ENCODE data around the gene TMEM114.

TMEM114 gene

DNA sequence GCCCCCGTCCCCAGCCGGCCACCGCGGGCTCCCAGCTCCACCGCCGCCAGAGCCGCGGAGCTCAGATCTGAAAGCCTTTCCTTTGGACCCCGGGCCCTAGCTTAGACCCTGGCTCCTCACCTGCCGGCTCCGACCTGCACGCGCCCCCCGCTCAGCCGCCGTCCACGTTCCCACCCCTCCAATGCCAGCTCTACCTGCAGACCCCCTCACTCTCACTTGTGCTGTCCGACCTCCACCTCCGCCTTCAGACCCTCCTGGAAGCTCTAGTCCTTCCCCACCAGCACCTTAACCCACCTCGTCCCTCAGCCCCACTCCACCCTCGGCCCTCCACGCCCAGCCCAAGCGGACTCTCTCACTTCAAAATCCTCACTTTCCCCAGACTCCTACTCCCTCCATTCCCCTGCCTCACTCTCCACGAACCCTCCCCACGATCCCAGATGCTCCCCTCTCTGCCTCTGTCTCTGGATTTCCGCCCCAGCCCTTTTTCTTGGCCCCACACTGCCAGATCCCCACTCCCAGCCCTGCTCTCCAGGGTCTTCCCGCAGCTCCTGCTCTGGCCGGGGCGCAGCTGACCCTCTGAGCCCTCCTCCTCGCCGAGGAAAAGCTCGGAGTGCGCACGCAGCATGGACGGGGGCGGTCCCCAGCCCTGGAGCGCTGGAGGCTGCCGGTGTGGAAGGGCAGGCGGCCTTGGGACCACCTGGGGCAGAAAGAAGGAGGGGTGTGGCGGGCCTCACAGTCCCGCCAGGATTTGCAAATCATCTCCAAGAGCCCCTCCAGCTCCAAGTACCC lies at the start of gene TMEM114:
Gene TMEM114 (minus strand): TSS at position 612 of the 789 bp plus-strand sequence. CDS start 673 bp downstream, outside the sequence.
- no peak for DNase-seq (ENCODE audit: low read depth)

DNA sequence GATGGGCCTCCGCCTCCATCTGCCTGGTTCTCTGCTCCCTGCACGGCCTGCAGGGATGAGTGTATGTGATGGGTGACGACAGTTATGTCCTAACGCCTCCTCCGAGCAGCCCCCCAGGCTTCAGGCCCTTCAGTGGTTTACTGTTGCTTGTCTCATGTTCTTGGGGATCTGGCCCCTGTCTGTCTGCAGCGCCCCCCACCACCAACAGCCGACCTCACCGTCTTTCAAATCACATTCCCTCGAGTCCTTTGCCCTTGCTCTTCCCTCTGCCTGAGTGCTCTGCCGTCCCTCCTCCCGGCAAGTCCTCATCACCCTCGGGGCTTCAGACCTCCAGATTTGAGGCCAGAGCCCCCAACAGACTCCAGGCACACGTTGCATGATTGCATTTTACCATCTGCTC lies 49.4 kb upstream of the TMEM114 start:
- no peak for DNase-seq (ENCODE audit: low read depth)

DNA sequence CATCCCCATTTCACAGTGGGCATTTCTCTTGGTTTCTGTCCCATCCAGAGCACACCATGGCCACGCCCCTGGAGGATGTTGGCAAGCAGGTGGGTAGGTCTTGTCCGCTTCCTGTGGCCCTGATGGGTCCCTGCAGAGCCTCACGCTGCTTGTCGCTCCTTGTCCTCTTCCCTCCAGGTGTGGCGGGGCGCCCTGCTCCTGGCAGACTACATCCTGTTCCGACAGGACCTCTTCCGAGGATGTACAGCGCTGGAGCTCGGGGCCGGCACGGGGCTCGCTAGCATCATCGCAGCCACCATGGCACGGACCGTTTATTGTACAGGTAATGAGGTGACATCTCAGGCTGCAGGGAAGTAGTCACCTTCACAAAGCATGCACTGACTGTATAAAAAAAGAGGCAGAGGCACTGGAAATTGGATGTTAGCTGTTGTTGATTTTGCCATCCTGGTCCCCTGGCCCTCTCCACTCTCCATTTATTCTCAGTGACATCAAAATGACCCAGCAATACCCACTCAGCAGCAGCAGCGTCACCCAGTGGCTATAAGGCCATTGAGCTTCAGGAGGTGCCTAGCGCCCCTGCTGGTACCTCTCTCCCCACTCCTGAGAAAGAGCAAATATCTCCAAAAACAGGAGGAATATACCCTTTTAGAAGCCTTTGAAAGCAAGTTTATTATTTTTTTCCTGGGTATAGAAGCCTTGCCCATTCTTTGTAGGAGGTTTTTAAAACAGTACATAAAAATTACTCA lies 44.9 kb upstream of the TMEM114 start:
- DNase-seq (ENCODE audit: low read depth), result no peak

DNA sequence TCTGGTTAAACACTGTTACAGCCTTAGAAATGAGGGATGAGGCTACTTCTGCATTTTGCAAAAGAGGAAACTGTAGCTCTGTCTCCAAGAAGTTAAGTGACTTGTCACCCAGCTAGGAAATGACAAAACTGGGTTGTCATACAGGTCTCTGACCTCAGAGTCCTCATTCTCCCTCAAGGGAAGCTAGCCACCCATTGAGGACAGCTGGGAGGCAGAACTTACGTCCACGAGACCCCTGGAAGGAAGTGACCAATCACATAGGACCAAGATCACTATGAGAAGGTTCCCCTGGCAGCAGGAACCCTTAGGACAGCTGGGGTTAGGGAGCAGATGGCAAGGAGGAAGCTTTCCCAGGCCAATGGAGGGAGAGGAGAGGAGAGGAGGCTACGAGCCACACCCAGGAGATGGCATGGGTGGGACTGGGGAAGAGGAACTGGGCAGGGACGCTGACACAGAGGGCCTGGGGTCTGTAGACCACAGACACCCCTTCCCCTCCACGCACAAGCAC lies 42.4 kb upstream of the TMEM114 start:
- no peak for DNase-seq (ENCODE audit: low read depth)

DNA sequence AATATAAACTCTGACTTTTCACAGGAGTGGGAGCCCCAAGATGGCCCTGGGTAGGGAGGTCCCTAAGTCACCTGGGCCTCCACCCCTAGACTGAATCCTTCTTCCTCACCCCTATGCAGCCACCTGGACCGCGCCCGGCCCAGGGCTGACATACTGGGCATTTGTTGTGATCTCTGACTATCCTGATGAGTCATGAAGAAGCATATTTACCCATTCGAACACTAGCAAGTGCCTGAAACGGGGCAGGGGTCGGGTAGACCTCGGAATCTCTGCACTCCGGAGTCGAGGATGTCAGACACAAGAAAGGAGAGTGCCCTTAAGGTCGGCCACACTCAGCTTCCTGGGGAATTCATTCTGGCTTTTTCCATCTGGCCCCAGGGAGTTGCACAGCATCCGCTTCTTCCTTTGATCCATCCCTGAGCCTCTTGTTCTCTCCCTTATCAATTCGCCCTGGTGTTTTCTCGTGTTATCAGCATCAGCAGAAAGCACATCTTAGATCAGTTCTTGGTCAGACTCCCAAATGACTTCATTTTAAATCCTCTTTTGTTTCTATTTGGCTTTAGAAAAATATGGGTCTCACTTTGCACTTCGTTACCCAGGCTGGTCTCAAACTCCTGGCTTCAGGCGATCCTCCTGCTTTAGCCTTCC lies 41.6 kb upstream of the TMEM114 start:
- no peak for DNase-seq (ENCODE audit: low read depth)

DNA sequence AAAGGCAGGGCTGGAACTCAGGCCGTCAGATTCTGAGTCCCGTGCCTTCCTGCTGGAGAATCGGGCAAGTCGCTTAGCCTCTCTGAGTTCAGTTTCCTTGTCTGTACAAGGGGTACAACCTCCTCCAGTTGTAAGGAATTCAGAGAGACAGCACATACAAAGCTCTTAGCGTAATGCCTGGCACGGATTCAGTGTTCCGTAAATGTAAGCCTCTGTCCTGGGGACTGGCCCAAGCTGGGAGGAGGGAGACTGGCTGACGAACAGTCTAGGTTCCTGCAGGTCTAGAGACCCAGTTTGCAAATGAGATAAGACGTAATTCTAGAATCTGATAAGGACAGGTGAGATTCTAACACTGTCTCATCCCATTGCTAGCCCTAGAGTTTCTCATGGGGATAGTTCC lies 41.1 kb upstream of the TMEM114 start:
- DNase-seq (ENCODE audit: low read depth), result no peak

DNA sequence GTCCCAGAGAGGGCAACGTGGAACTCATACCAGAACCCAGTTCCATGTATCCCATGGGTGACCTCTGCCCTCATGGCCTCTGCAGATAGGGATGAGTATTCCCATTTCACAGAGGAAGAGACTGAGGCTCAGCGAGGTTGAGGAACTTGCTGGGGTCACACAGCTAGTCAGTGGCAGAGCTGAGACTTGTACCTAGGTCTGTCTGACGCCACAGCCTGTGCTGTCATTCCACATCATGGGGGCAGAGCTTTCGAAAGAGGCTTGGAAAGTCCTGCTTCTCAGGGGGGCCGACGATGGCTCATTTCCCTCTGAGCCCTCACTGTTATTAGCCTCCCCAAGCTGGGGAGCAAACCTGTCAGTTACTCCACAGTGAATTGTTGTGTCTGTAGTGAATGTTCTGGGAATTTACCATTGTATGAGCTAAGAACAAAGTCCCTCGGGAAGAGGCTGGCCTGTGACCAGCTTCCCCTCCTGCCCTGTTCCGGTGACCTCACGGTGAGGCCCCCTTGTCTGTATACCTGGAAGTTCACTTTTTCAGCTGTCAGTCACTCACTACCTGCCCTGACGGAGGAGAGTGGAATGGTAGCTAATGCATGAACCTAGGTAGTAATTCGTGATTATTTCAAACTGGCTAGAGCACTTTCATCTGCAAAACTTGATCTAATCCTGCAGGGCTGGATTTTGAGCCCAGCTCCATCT lies 40.1 kb upstream of the TMEM114 start:
- no peak for DNase-seq (ENCODE audit: low read depth)

DNA sequence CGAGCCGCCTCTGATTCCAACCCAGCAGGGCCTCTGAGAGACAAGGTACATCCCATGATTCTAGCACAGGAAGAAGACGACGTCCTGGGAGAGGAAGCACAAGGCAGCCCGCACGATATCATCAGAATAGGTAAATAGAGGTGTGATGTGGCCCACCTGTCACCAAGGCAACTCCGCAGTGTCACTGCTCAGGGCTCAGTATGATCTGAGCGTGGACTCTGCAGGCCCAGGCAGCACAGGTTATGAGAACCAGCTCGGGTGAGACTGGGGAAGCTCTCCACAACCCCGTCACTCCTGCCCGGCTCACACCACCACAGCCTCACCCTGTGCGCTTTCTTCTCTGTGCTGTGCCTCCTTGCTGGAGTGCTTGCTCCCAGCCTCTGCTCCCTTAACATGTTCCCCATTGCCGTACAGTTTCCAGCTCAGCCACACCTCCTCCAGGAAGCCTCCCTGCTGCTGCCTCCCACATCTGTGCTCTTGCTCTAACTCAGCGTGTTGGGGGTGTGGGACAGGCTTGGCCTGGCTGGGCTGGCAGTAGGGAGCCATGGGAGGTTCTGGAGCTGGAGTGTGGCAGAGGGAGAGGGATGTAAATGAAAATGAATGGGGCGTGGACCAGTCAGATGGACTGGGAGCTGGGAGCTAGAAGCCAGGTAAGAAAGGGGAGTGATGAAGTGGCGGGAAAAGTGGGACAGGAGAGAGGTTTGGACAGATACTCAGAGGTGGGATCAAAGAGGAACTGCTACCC lies 38.8 kb upstream of the TMEM114 start:
- no peak for DNase-seq (ENCODE audit: low read depth)

DNA sequence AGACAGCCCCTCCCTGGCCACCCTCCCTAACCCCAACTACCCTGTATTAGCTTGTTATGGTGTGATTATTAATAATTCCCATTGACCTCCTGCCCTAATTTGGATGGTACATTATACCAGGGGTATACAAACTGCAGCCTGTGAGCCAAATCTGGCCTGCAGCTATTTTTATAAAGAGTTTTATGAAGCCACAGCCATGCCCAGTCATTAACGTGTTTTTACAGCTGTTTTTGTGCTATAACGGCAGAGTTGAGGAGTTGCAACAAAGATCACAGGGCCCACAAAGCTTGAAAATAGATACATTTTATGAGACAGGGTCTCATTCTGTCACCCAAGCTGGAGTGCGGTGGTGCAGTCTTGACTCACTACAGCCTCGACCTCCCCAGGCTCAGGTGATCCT lies 37.1 kb upstream of the TMEM114 start:
- no peak for DNase-seq (ENCODE audit: low read depth)

DNA sequence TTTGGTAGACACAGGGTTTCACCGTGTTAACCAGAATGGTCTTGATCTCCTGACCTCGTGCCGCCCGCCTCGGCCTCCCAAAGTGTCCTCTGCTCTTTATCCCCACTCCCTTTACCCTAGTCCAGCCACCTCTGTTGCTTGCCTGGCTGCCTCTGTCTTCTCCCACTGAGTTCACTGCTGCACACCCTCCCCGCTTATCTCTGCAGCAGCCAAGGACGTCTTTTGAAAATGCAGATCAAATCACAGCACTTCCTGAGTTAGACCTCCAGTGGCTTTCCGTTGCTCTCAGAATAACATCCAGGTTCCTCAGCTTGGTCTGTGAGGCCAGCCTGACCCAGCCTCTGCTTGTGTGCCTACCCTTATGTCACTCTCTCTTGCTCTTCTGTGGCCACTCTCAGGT lies 36.6 kb upstream of the TMEM114 start:
- no peak for DNase-seq (ENCODE audit: low read depth)

DNA sequence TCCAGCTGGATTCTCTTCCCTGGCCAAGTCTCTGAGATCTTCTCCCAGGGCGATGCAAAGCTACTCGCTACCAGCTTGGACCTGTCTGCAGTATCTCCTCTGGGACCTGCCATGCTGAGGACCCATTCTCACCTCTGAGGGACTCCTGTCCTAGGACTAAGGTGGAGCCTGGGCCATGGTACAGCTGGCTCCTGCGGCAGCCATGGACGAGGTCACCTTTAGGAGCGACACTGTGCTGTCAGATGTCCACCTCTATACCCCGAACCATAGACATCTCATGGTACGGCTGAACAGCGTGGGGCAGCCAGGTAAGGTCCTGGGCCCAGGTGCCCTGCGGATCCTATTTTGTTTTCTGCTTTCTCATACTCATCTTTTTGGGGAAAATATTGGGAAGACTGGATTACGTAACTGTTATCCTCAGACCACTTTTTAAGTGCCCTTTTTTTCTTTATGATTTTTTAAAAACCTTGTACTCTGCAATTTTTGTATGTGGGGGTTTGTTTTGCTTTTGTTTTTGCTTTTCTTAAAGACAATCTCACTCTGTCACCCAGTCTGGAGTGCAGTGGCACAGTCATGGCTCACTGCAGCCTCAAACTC lies 35.3 kb upstream of the TMEM114 start:
- no peak for DNase-seq (ENCODE audit: low read depth)

DNA sequence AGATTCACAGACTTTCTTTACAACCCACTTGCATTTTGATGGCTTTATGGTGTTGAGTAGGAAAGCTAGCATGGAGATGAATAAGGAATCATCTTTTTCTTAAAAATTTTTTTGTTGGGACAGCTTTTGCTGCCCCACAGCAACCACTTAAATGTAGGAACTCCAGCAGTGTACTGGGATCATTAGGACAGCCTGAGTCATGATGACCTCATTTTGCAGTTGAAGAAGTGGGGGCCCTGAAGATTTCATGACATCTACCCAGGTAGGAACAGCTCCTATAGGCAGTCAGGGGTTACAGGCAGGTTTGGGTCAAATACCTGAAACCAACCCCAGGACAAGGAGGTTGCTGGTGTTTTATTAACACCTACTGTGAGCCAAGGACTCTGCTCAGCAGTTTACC lies 33.3 kb upstream of the TMEM114 start:
- DNase-seq (ENCODE audit: low read depth), result no peak

DNA sequence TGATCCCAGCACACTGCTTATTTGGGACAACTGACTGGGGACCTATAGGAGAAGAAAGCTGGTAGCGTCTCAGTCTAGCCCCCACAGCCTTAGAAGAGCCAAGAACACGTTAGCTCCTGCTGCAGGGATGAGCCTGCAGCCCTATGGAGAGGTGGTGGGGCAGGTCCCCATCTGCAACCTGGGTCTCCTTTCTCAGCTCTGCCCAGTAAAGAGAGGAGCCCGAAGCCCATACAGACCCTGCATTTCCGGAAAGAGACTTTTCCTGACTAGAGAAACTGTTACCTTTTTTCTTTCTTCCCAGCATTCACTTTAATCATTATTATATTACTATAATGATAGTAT lies 32.0 kb upstream of the TMEM114 start:
- no peak for DNase-seq (ENCODE audit: low read depth)

DNA sequence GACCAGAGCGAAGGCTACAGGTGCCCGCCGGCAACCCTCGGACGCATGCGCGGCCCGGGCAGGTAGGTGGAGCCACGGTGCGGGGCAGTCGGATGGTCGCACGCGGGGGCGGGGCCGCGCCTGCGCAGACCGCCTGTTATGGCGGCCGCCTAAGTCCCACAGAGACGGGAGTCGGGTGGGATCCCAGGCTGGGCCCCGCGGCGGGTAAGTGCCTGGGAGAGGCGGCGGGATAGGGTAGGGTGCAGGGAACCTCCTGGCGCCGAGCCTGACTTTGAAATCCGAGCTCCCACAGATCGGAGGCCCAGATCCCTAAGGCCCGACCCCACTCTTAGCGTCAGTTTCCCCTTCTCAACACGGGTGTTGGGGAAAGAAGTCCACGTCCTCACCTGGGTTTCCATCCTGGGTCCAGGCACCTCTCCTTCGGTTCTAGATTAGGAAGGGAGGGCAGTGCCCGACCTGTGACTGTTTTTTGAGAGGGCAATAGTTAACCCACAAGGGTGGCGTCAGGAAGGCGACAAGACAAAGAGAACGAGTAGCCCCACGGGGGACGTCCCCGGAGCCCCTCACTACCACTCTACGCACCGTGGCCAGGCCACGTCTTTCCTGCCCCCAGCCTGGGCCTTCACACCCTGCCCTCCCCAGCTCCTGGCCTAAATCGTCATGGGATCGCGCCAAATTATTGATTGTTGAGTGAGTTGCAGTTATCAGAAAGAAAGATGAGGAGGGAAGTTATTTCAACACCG lies 31.4 kb upstream of the TMEM114 start, which contains the start of gene METTL22:
Gene METTL22 (plus strand): TSS at position 127 of the 743 bp plus-strand sequence. CDS start 3,968 bp downstream, outside the sequence.
- DNase-seq (ENCODE audit: low read depth), result peak; percentile 62

DNA sequence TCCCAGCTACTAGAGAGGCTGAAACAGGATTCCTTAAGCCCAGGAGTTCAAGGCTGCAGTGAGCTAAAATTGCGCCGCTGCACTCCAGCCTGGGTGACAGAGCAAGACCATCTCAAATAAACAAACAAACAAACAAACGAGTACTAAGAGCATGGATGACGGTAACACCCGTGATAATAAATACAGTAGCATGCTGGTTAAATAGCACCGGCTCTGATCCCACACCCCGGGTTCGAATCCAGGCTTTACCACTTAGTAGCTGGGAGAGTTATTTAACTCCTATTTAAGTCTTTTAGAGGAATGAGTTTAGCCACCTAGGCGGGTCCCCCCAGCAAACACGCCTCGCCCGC lies 30.9 kb upstream of the TMEM114 start:
- no peak for DNase-seq (ENCODE audit: low read depth)

DNA sequence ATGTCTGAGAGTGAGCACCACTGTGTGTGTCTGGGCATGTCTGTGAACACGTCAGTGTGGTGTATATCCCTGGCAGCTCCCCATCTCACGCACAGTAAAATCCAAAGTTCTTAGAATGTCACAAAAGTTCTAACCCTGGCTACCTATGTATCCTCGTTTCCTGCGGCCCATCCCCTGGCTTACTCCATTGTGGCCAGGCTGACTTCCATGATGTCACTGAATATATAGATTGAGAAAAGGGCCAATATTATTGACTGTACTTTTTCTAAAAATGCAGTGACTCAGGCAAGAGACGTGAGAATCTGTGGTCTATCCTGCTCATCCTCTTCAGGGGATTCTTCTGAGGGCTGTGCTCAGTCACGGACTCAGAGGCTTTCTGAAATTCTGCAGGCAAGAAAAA lies 30.2 kb upstream of the TMEM114 start:
- DNase-seq (ENCODE audit: low read depth), result no peak

DNA sequence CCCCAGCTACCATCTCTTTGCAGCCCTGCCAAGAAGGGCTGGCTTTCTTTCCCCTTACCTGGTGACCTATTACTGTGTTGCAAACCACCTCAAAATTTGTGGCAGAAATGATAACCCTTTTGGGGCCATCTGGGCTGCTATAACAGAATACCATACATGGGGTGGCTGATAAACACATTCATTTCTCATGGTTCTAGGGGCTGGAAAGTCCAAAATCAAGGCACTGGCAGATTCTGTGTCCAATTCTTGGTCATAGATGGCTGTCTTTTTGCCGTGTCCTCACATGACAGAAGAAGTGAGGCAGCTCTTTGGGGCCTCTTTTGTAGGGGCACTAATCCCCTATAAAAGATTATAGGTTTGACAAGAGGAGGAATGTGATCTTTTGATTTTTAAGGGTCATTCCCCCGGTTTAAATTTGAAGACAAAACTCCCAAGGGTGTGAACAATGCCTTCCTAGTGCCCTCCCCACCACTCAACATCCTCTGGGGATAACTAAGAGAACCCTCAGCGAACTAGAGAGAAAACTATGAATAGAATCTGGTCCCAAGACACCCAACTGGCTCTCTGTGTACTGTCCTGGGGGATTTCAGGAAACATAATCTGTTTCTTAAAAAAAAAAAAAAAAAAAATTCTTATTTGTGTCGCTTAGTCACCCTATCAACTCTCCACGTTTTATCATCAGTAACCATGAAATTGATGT lies 29.5 kb upstream of the TMEM114 start:
- DNase-seq (ENCODE audit: low read depth), result no peak

DNA sequence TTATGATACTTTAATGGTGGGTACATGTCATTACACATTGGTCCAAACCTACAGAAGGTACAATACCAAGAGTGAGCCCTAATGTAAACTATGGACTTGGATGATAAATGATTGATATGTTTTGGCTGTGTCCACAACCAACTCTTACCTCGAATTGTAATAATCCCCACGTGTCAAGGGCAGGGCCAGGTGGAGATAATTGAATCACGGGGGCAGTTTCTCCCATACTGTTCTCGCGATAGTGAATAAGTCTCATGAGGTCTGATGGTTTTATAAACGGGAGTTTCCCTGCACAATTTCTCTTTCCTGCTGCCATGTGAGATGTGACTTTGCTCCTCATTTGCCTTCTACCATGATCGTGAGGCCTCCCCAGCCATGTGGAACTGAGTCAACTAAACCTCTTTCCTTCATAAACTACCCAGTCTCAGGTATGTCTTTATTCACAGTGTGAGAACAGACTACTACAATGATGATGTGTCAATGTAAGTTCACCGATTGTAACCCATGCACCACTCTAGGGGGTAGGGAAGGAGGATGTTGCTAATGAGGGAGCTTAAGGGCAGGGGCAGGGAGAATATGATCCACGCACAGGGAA lies 24.2 kb upstream of the TMEM114 start:
- DNase-seq (ENCODE audit: low read depth), result no peak

DNA sequence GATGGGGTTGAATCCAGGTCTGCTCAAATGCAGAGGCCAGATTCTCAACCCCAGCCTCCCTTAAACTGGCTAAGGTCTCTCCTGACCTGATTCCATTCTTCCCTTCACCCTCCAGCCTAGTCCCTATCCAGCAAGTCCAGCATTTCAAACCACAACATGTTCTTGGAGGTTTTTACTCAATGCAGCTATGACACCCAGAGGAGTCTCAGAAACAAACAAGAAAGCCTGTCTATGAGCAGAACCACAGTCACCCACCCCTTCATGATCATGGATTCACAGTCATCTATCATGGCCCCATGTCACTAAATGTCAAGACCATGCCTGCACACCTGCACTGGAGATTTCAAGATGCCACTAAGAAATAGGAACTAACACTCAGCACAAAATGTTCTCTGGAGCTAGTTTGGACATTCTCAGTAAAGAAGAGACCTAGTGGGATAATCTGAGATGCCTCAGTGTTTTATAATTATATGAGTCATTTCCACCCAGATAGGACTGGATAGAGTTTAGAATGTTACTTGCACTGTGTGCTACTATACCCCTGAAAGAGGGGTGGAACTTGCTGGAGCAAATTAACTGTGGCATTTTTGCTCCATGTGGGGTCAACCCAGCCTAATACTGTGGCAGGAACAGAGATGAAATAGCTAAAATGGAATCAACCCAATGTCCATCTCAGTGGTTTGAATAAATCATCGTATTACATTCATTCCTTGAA lies 21.7 kb upstream of the TMEM114 start:
- DNase-seq (ENCODE audit: low read depth), result no peak

All from stromal cell of bone marrow (primary cell).